Suppressor macrophage treated with lipopolysaccharide for 4 hours (primary cell): ENCODE measurements around the gene FOSL2.
"Not testable (repeated sequence)": the region's sequence is repeated elsewhere in the genome, so short reads cannot be mapped to it uniquely, and the experiment has no call there.

Experiments
- DNase-seq: peaks from one replicate; pipeline ENCODE4 v3.0.0-alpha.2; 2020

FOSL2 gene

GRCh38 chr2:28357948-28358667, 34.5 kb upstream of the FOSL2 start:
- DNase-seq: no peak

GRCh38 chr2:28358668-28359201, 33.9 kb upstream of the FOSL2 start:
- DNase-seq: no peak

DNA sequence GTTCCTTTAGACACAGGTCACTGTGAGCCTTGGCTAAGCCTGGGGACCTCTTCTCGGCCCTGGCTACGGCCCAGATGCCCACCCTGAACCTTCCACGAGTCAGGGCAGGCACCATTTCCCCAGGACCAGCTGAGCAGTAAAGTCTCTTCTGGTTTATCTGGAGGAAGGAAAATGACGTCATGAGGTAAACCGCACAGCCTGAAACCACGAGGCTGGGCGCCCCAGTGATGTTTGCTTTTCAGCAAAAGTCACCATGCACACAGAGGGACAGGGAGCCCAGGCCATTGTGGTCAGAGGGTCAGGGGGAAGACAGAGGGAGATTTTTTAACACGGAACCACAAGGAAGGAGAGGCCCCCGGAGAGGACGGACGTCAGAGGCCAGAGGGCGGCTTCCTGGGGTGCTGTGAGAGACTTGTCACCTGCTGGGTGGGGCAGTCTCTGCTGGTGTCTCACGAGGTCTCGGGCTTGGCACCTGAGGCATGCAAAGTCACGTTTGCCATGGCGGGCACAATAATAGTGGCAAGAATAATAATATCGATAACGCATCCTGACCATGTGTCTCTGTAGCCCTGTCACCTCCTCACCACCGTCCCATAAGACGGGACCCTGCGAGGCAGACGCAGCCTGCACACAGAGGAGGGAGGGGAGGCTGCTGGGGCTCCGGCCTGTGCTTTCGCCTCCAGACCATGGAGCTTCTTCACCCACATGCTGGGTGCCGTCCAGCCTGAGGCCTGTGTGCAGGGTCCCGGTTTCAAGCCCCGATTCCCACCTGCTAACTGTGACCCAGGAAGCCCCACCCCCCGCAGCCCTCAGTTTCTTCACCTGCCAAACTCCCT, 33.2 kb upstream of the FOSL2 start:
- peak; percentile 96 for DNase-seq

DNA sequence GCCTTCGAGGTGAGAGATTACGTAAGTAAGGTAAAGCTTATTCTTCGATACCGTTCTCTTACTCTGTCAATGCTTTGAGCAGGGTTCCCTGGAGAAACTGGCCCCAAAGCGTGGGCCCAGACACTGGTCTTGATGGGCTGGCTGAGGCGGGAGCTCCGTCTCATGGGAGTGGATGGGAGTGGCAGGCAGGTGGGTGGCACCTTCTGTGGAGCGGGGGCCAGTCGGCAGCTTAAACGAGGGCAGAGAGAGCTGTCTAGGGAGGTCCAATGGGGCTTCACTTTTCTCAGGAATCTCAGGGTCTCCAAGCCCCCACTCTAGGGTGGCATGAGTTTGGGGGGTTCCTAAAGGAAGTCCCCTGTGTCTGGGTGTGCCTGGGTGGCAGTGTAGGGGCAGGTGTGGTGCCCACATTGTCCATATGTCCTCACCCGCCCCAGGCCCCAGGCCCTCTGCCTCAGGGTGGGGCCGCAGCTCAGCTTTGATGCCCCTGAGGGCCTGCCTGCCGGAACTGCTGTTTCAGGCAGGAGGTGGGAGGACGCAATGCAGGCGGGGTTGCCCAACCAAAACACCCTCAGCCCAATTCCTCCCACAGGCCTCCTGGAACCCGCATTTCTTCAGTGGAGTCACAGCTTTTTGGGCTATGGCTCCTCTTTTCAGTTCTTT, 32.5 kb upstream of the FOSL2 start:
- DNase-seq: peak; percentile 58

DNA sequence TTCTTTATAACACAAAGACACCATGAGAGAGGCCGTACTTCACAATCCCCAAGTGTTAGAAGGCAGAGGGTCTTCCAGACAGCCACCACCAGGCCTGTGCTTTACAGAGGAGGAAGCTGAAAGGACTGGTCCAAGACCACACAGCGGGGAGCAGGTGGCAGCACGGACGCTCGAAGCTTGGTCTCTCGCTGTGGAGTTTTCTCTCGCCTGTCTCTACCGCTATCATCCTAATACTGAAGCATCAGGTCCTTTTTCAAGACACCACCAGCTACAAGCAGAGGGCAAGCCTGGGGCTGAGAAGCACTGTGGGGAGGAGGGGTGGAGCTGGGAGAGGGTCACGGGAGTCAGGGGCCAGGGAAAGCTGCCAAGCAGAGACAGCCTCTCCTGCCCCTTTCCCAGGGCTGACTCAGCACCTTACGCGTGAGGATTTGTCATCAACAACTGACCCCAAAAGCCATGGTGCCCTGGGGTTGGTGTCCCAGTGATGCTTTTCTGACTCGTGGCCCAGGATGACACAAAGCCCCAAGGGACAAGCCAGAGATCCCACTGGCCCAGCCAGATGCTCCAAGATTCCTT, 31.9 kb upstream of the FOSL2 start:
- peak; percentile 93 for DNase-seq

DNA sequence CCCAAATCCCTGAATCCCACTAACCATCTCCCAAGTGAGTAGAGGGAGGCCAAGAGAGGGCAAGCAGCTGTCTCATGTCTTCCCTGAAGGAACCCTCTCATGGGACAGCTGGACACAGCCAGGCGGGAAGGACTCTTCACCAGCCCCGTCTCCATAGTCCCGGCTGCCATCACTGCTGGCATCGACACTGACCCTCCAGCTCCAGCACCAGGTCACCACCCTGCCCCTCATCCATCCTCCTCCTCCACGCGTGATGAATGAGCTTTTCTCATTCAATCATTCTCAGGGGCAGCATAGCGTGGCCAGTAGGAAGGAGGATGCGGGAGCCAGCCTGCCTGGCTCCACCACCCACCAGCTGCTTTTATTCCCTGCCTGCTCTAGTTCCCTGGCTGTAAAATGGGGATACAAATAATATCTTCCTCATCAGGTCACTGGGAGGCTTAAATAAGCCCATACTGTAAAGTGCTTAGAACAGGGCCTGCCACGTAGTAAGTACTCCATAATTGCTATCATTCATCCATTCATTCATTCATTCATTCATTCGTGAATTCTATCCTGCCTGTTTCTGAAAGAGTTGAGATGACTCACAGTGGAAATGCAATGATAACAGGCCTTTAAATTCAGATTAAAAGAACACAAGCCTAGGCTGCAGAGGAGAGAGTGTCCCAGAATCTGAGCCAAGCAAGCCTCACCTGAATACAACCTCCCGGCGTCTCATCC, 30.5 kb upstream of the FOSL2 start:
- DNase-seq: no peak

- no peak for DNase-seq
Measured at GRCh38 chr2:28362991-28363521, 29.6 kb upstream of the FOSL2 start.

GRCh38 chr2:28363686-28364280, 28.9 kb upstream of the FOSL2 start:
- peak; percentile 76 for DNase-seq

DNA sequence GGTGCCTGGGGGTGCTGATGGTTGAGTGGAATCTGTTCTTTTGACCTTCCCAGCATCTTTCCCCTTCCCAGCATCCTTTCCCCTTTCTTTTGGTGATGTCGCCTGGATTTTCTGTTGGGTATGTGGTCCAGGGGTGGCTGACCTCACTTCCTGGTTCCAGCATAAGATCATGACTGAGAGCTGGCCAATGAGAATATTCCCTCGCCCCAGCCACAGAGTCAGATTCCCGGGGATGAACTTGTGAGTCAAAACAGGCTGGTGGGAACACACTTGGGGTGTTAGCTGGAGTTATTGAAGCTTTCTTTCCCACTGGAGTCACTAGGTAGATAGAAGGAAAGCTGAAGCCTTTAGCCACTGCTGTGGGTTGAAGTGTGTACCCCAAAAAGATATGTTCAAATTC, 28.0 kb upstream of the FOSL2 start:
- peak; percentile 74 for DNase-seq

DNA sequence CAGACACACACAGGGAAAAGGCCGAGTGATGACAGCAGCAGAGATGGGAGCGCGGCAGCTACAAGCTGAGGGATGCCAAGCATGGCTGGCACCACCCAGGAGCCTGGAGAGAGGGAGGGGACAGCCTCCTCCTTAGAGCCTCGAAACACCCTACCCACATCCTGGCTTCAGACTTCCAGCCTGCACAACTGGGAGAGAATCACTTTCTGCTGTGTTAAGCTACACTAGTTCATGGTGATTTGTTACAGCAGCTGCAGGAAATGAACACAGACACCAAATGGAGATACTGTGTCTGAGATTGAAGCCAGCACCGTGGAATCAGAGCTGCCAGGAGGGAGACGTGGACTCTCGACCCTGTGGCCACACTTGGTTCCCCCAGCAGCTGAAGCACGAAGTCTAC, 27.5 kb upstream of the FOSL2 start:
- DNase-seq: no peak

DNA sequence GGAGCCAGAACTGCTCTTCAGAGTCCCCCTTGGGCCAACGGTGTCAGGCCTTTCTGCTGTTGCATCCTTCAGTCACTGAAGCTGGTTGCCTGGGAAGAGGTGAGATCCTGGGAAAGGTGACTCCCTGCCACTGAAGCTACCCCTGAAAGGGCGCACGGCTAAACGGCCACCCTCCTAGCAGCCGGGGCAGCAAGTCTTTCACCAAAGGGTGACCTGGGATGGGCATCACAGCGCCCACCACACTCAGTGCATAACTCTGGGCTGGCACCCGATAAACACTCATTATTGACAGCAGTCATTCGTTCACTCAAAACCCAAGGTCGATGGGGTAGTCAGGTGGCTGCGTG, 26.5 kb upstream of the FOSL2 start:
- no peak for DNase-seq

DNA sequence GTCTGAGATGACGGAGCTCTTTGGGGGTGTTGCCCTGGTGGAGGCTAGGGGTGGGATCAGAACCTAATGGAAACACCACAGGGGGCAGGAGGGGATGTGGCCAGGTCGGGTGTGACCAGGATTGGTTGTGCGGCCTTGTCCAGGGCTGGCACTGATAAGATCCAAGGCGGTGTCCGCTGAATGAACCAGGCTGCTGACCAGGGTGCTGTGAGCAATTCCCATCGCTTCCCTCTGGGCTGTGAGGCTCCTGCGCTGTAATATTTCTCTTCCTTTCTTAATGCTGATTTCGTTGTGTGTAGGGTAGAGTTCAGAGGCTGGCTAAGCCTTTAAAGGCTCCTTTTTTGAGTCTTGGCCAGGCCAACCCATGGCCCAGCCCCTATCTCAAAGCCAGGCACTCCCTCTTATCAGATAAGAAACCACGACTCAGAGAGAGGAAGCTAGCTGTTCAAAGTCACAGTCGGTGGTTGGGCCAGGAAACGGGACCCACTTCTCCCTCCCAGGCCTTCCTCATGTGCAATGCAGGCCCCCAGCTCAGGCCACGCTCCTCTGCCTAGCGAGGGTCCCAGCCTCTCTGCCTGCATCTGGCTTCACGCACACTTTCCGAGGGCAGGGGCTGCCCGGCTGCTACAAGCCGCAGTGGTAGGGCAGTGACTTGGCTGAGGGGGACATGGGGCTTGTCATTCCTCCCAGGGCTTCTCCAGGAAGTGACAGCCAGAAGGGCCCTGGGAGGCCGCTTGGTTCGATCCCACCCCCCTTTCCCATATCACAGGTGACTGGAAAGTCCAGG, 26.0 kb upstream of the FOSL2 start:
- DNase-seq: no peak

DNA sequence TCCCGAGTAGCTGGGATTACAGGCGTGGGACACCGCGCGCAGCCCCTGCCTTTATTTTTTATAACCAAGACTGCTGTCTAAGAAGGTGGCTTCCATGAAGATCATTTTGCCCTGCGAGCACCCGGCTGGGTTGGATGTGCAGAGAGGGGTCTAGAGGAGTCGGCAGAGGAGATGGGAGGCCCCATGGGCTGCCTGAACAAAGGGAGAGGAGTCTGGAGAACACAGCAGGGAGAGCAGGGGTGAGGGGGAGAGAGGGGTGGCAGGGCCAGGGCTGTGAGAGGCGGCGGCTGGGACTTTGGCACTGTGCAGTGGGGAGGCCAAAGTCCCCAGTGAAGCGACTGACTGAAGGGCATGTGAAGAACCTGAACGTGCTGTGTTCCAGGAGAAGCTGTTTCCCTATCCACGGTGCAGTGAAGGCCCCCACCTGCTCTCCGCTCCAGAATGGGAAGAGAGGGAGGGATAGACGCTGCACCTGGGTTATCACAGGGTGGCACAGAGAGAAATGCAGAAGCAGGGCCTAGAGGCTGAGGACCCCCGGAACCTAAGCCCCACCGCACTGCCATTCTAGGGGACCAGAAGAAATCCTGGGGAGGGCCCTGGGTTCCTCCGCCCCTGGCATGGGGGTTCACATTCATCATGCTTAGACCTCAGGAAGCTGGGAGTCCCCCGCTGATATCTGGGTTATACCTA, 24.8 kb upstream of the FOSL2 start:
- no peak for DNase-seq

- DNase-seq: no peak
Measured at GRCh38 chr2:28368357-28368798, 24.3 kb upstream of the FOSL2 start.

GRCh38 chr2:28369358-28369757, 23.3 kb upstream of the FOSL2 start:
- DNase-seq: no peak

DNA sequence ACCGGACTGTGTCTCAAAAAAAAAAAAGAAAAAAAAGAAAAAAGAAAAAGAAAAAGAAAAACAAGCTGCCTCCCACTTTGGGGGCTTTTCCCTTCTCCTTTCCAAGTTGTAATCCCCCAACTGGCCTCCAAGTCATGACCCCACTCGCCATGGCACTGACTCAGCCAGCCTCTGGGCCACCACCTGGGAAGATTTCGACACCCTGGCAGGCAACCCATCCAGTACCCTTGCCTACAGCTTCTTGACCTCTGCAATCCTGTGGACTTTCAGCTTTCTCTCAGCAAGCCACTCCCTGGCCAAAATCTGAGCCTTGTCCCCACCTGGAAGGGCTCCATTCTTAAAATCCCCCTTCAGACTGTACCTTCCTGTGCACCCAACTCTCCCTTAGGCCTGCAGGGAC, 22.3 kb upstream of the FOSL2 start:
- DNase-seq: no peak

DNA sequence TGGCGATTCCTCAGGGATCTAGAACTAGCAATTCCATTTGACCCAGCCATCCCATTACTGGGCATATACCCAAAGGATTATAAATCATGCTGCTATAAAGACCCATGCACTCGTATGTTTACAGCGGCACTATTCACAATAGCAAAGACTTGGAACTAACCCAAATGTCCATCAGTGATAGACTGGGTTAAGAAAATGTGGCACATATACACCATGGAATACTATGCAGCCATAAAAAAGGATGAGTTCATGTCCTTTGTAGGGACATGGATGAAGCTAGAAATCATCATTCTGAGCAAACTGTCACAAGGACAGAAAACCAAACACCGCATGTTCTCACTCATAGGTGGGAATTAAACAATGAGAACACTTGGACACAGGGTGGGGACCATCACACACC, 20.9 kb upstream of the FOSL2 start:
- not testable (repeated sequence) for DNase-seq

DNA sequence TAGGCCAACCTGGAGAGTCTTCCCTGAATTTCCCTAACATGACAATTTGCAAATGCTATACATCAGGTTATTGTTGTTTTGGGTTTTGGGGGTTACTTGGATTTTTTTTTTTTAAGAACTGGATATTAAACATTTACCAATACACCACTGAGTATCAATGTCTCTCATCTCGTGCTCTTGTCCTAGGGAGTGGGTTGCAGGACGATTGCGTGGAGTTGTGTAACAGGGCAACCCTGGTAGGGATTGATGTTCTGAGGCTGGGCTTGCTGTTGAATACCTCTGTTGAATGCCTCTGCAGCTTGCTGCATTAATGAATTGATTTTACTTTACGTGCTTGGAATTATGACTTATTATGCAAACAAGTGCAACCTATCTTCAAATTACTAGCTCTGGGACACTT, 18.8 kb upstream of the FOSL2 start:
- DNase-seq: no peak

DNA sequence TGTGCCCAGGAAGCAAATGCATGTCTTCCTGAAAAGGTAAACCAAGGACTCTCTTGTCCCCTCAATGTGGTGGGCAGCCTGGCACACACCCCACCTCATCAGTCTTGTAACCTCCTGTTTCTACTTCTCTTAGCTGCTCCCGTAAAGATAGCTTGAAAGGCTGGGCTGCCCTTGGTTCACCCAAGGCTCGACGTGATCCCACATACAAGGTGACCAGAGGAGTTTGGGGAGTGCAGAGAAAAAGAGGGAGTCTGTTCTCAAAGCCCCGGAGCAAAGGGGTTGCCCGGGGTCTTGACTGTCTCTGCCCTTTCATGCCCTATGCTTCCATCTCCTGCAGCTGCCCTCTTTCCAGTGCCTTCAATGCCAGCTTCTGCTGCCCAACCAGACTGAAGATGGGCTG, 18.3 kb upstream of the FOSL2 start:
- DNase-seq: no peak

DNA sequence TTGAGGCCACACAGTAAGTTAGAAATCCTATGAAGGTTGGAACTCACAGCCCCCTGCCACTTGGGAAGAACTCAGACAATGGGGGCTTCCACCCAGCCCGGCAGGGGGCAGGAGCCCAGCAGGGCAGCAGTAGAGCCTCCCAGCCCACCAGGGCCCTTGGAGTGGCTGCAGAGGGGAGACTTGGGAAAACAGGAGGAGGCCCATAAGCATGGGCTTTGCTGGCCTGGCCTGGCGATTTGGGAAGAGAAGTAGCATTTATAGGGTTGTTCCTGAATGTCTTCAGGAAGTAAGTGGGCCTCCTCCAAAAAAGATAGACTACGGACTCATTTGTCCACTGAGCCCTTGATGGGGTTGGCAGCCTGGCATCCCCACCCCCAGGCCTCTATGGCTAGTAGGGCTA, 17.4 kb upstream of the FOSL2 start:
- no peak for DNase-seq
